ENCODE measurements around the gene EMILIN3.

GRCh38 chr20:41406353-41406752 lies 39.7 kb upstream of the EMILIN3 start:
- TF ChIP-seq, protein P1, sequence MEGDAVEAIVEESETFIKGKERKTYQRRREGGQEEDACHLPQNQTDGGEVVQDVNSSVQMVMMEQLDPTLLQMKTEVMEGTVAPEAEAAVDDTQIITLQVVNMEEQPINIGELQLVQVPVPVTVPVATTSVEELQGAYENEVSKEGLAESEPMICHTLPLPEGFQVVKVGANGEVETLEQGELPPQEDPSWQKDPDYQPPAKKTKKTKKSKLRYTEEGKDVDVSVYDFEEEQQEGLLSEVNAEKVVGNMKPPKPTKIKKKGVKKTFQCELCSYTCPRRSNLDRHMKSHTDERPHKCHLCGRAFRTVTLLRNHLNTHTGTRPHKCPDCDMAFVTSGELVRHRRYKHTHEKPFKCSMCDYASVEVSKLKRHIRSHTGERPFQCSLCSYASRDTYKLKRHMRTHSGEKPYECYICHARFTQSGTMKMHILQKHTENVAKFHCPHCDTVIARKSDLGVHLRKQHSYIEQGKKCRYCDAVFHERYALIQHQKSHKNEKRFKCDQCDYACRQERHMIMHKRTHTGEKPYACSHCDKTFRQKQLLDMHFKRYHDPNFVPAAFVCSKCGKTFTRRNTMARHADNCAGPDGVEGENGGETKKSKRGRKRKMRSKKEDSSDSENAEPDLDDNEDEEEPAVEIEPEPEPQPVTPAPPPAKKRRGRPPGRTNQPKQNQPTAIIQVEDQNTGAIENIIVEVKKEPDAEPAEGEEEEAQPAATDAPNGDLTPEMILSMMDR (IDR thresholded peaks at IDR 0.05), result no peak
- no peak for TF ChIP-seq ZFX (IDR thresholded peaks at IDR 0.05; ENCODE audit: borderline replicate concordance)
